OCI-LY3 (cell line): ENCODE measurements around the gene BMP7.

Source experiments
- H2AFZ ChIP-seq: fragments of 200-600, 300-600 bp; shearing (Covaris generic); 2 replicates; pipeline ENCODE4 v1.6.0; 2014; ENCODE audit warnings: antibody characterized with exemption, low read depth, low read length
- H3K27ac ChIP-seq: fragments of 200-600, 300-600 bp; sonication (generic); 2 replicates; pipeline ENCODE4 v1.5.1; 2014; ENCODE audit warnings: mild to moderate bottlenecking, low read length, moderate library complexity, mixed read lengths
- H3K27me3 ChIP-seq: fragments of 200-600, 300-600 bp; sonication (generic); 2 replicates; pipeline ENCODE4 v1.6.1; 2014; ENCODE audit warnings: low read depth, low read length, mixed read lengths
- H3K36me3 ChIP-seq: fragments of 200-600, 300-600 bp; sonication (generic); replicated peaks from 2 replicates; pipeline ENCODE3; 2014; ENCODE audit warnings: low read depth, low read length, mixed read lengths
- H3K4me1 ChIP-seq: fragments of 300-600, 200-600 bp; sonication (generic); 2 replicates; pipeline ENCODE4 v1.6.1; 2014; ENCODE audit warnings: low read length, mixed read lengths
- H3K4me2 ChIP-seq: fragments of 200-600, 300-600 bp; sonication (generic); 2 replicates; pipeline ENCODE4 v1.6.1; 2014; ENCODE audit warnings: low read length, mixed read lengths
- H3K4me3 ChIP-seq: fragments of 300-600, 200-600 bp; sonication (generic); 2 replicates; pipeline ENCODE4 v1.5.1; 2014; ENCODE audit warnings: antibody characterized with exemption, mild to moderate bottlenecking, low read length, moderate library complexity
- H3K79me2 ChIP-seq: fragments of 300-600, 200-600 bp; shearing (Covaris generic); 2 replicates; pipeline ENCODE4 v1.6.1; 2014; ENCODE audit warnings: mild to moderate bottlenecking, low read length, mixed read lengths
- H3K9ac ChIP-seq: fragments of 300-600, 200-600 bp; shearing (Covaris generic); 2 replicates; pipeline ENCODE4 v1.6.0; 2014; ENCODE audit warnings: mild to moderate bottlenecking, low read length, moderate library complexity
- H3K9me3 ChIP-seq: fragments of 200-600, 300-600 bp; shearing (Covaris generic); 2 replicates; pipeline ENCODE4 v1.6.1; 2014; ENCODE audit warnings: low read length, mixed read lengths; ENCODE audit not compliant: insufficient read depth
- H4K20me1 ChIP-seq: fragments of 200-600, 300-600 bp; sonication (generic); 2 replicates; pipeline ENCODE4 v1.6.1; 2016; ENCODE audit warnings: low read length, mixed read lengths; ENCODE audit not compliant: insufficient read depth
- CTCF ChIP-seq: fragments of 200-600, 300-600 bp; sonication (generic); IDR thresholded peaks from 2 replicates; pipeline ENCODE4 v1.5.1; 2014; ENCODE audit warnings: antibody characterized with exemption, low read length, low read depth
- EZH2phosphoT487 ChIP-seq: fragments of 200-600 bp; shearing (Covaris generic); IDR thresholded peaks from 2 replicates; pipeline ENCODE4 v1.6.1; 2018; ENCODE audit warnings: antibody characterized with exemption, mixed run types, low read depth

The BMP7 gene

GRCh38 chr20:57259121-57259937 lies 7.1 kb downstream of the BMP7 start:
- no peak overlapping the region for H3K4me3 ChIP-seq
- H4K20me1 ChIP-seq, result no peaks in the 10 kb centered on the region
- H3K79me2 ChIP-seq, result no peaks in the 10 kb centered on the region
- no peaks in the 10 kb centered on the region for H3K36me3 ChIP-seq
- no peaks in the 10 kb centered on the region for H3K4me1 ChIP-seq
- H3K4me2 ChIP-seq, result no peak overlapping the region
- H3K27me3 ChIP-seq, result peaks cover 41% of the 10 kb centered on the region
- H2AFZ ChIP-seq, result no peak overlapping the region
- no peak overlapping the region for H3K9ac ChIP-seq
- TF ChIP-seq CTCF (no peak), EZH2phosphoT487 (no peak)
- no peaks in the 10 kb centered on the region for H3K9me3 ChIP-seq
- no peak overlapping the region for H3K27ac ChIP-seq

- Histone ChIP-seq H3K4me1 (no peaks in the 10 kb centered on the region), H4K20me1 (no peaks in the 10 kb centered on the region), H3K9me3 (no peaks in the 10 kb centered on the region), H3K4me2 (no peak overlapping the region), H3K79me2 (no peaks in the 10 kb centered on the region), H3K36me3 (no peaks in the 10 kb centered on the region), H3K27ac (no peak overlapping the region), H3K9ac (no peak overlapping the region), H2AFZ (no peak overlapping the region), H3K27me3 (peaks cover 44% of the 10 kb centered on the region), H3K4me3 (no peak overlapping the region)
- TF ChIP-seq EZH2phosphoT487, result no peak
- TF ChIP-seq CTCF, result no peak
These were observed 8.6 kb downstream of the BMP7 start for GRCh38 chr20:57257701-57258453.

- no peaks in the 10 kb centered on the region for H3K79me2 ChIP-seq
- H2AFZ ChIP-seq, result no peak overlapping the region
- no peak overlapping the region for H3K27ac ChIP-seq
- H3K9me3 ChIP-seq, result no peaks in the 10 kb centered on the region
- H3K9ac ChIP-seq, result no peak overlapping the region
- H3K36me3 ChIP-seq, result no peaks in the 10 kb centered on the region
- no peak overlapping the region for H3K4me2 ChIP-seq
- H3K4me1 ChIP-seq, result no peaks in the 10 kb centered on the region
- H3K4me3 ChIP-seq, result no peak overlapping the region
- peaks cover 52% of the 10 kb centered on the region for H3K27me3 ChIP-seq
- TF ChIP-seq CTCF, result no peak
- TF ChIP-seq EZH2phosphoT487, result no peak
- no peaks in the 10 kb centered on the region for H4K20me1 ChIP-seq
These were observed 9.5 kb downstream of the BMP7 start for GRCh38 chr20:57256908-57257307.

DNA sequence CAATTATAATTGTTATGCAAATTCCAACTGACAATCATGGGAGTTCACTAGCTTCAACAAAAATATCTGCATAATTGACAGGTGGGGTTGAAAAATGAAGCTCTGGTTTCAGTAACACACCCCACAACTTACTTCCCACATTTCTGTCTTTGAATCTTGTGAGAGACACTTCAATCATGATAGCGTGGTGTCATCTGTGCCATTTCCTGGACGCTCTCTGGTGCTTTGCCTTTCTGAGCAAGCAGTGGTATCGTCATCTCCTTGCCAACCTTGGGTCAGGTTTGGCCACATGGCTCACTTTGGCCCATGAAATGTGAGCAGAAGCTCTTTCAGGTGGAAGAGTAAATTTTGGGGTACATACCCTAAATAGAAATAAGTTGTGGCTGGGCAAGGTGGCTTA lies 10.2 kb downstream of the BMP7 start:
- no peak for TF ChIP-seq CTCF
- TF ChIP-seq EZH2phosphoT487, result no peak
- no peaks in the 10 kb centered on the region for H3K36me3 ChIP-seq
- no peaks in the 10 kb centered on the region for H3K9me3 ChIP-seq
- no peaks in the 10 kb centered on the region for H3K4me1 ChIP-seq
- no peaks in the 10 kb centered on the region for H3K79me2 ChIP-seq
- no peak overlapping the region for H3K4me3 ChIP-seq
- no peak overlapping the region for H2AFZ ChIP-seq
- peaks cover 52% of the 10 kb centered on the region for H3K27me3 ChIP-seq
- H3K4me2 ChIP-seq, result no peak overlapping the region
- no peak overlapping the region for H3K9ac ChIP-seq
- H4K20me1 ChIP-seq, result no peaks in the 10 kb centered on the region
- H3K27ac ChIP-seq, result no peak overlapping the region
